Brain microvascular endothelial cell (primary cell): ENCODE results near the gene MAOA.
A peak's percentile ranks its signal among the peaks of the same experiment; 100 is the strongest.

ENCODE experiments used
- DNase-seq: peaks from one replicate; pipeline ENCODE4 v3.0.0-alpha.2; 2020
- H3K27ac ChIP-seq: fragments of 250-450 bp; sonication (Bioruptor Pico); 2 replicates; pipeline ENCODE4 v1.5.1; 2020; ENCODE audit warnings: mild to moderate bottlenecking, moderate library complexity
- H3K27me3 ChIP-seq: fragments of 250-450 bp; sonication (Bioruptor Pico); replicated peaks from 2 replicates; pipeline ENCODE4 v1.5.1; 2020; ENCODE audit warnings: mild to moderate bottlenecking
- H3K36me3 ChIP-seq: fragments of 250-450 bp; sonication (Bioruptor Pico); replicated peaks from 2 replicates; pipeline ENCODE4 v1.5.1; 2020; ENCODE audit warnings: mild to moderate bottlenecking
- H3K4me3 ChIP-seq: 2 replicates; pipeline ENCODE4 v1.5.1; 2011; ENCODE audit warnings: low read depth, mild to moderate bottlenecking, control low read depth, low read length, moderate library complexity
- CTCF ChIP-seq: IDR thresholded peaks from 2 replicates; pipeline ENCODE4 v1.5.1; 2011; ENCODE audit warnings: low read depth, mild to moderate bottlenecking, moderate library complexity, low read length, control low read depth, inconsistent platforms; ENCODE audit errors: missing control alignments
- in situ Hi-C: cut with HindIII; loops from 2 replicates; pipeline ENCODE4 v1.10.0; 2017; ENCODE audit warnings: low sequenced_read_pairs, low pct_ligation_motif_present

Gene MAOA

GRCh38 chrX:43654431-43655150, 1.5 kb upstream of the MAOA start:
- DNase-seq = peak; percentile 84
- in situ Hi-C loops = no loop called here
- Histone ChIP-seq H3K27me3 (no peaks in the 10 kb centered on the region), H3K4me3 (peak overlapping the region; percentile 65), H3K36me3 (no peaks in the 10 kb centered on the region), H3K27ac (peak overlapping the region; percentile 99)
- peak; percentile 47 for TF ChIP-seq CTCF

- H3K27ac ChIP-seq = peak overlapping the region; percentile 99
- no peak for TF ChIP-seq CTCF
- in situ Hi-C loops = no loop called here
Measured at GRCh38 chrX:43655151-43656004, 721 bp upstream of the MAOA start.

GRCh38 chrX:43657671-43658070, 1.6 kb downstream of the MAOA start:
- H3K27ac ChIP-seq = no peak overlapping the region
- no peaks in the 10 kb centered on the region for H3K36me3 ChIP-seq
- no peak overlapping the region for H3K4me3 ChIP-seq
- in situ Hi-C loops = no loop called here
- no peak for TF ChIP-seq CTCF
- H3K27me3 ChIP-seq = no peaks in the 10 kb centered on the region
- no peak for DNase-seq

More at GRCh38 chrX:43655151-43656004, 721 bp upstream of the MAOA start:
- no peaks in the 10 kb centered on the region for H3K36me3 ChIP-seq
- DNase-seq = peak; percentile 47
- H3K4me3 ChIP-seq = peak overlapping the region; percentile 65
- no peaks in the 10 kb centered on the region for H3K27me3 ChIP-seq

- in situ Hi-C loops = no loop called here
- no peak overlapping the region for H3K4me3 ChIP-seq
- no peak for DNase-seq
- H3K36me3 ChIP-seq = no peaks in the 10 kb centered on the region
- no peak for TF ChIP-seq CTCF
- no peaks in the 10 kb centered on the region for H3K27me3 ChIP-seq
- no peak overlapping the region for H3K27ac ChIP-seq
Measured at GRCh38 chrX:43661521-43662240, 5.6 kb downstream of the MAOA start.

GRCh38 chrX:43663173-43663572, 7.1 kb downstream of the MAOA start:
- no peak for DNase-seq
- Histone ChIP-seq H3K27ac (no peak overlapping the region), H3K27me3 (no peaks in the 10 kb centered on the region), H3K36me3 (no peaks in the 10 kb centered on the region), H3K4me3 (no peak overlapping the region)
- in situ Hi-C loops = no loop called here
- no peak for TF ChIP-seq CTCF
